Tibial nerve (tissue), 4 donors: Measurements from ENCODE around the gene TACO1. TPM values are rescaled to one million over a fixed set of nuclear protein-coding genes. Genes with fewer than 3 reads are reported as not detected.

Experiments
- DNase-seq, 2 donors: peaks; one replicate each; pipeline ENCODE4 v3.0.0-alpha.2; 2019; ENCODE audit warnings: low spot score in 2 of 2
- H3K27ac ChIP-seq, 4 donors: fragments of 200-600 bp; sonication (generic) in 3 of 4; one replicate each; pipeline ENCODE4 v1.5.1; 2017 to 2019; ENCODE audit warnings: mild to moderate bottlenecking in 1 of 4
- H3K27me3 ChIP-seq, 2 donors: fragments of 200-600 bp; sonication (generic) in 1 of 2; one replicate each; pipeline versions ENCODE4 v1.5.1 to v1.6.0; 2017 to 2019
- H3K36me3 ChIP-seq, 3 donors: fragments of 200-600 bp; sonication (generic); one replicate each; pipeline ENCODE4 v1.5.1; 2018 to 2019
- H3K4me1 ChIP-seq, 4 donors: fragments of 200-600 bp; sonication (generic) in 3 of 4; one replicate each; pipeline ENCODE4 v1.5.1; 2017 to 2019
- H3K4me3 ChIP-seq, 4 donors: fragments of 200-600 bp; sonication (generic) in 3 of 4; one replicate each; pipeline ENCODE4 v1.5.1; 2017 to 2019; ENCODE audit warnings: mild to moderate bottlenecking in 1 of 4, moderate library complexity in 1 of 4
- H3K9me3 ChIP-seq, 4 donors: fragments of 200-600 bp; sonication (generic) in 3 of 4; one replicate each; pipeline ENCODE4 v1.5.1; 2017 to 2019
- EP300 ChIP-seq, 2 donors: sonication (generic); formaldehyde crosslinking; IDR thresholded peaks; one replicate each; pipeline ENCODE4 v1.6.1; 2017; ENCODE audit warnings: antibody characterized with exemption in 2 of 2, mild to moderate bottlenecking in 1 of 2
- POLR2A ChIP-seq, 2 donors: fragments of 450-650 bp; IDR thresholded peaks; one replicate each; pipeline ENCODE4 v1.6.1; 2017; ENCODE audit warnings: antibody characterized with exemption in 2 of 2, mild to moderate bottlenecking in 2 of 2, moderate library complexity in 2 of 2
- WGBS, 2 donors: methylation state at CpG; one replicate each; pipeline ENCODE4 v1.1.5; 2018; 5-methylcytosine and 5-hydroxymethylcytosine counted together
- total RNA-seq, 4 donors: library from RNA; depleted of rRNA; stranded (reverse); fragments of >200 nt; gene quantifications; one replicate each; pipeline ENCODE4 v1.1.0, GENCODE V29; 2016
- TF ChIP-seq, protein P1 (sequence below), 5 experiments: fragments of 200-600 bp in 3 of 5; fragments of 450-650 bp in 2 of 5; sonication (generic) in 3 of 5; IDR thresholded peaks; one replicate each; pipeline ENCODE4 v1.5.1; 2016 to 2019; ENCODE audit warnings: antibody characterized with exemption in 5 of 5, mild to moderate bottlenecking in 3 of 5, moderate library complexity in 2 of 5

Gene TACO1
- total RNA-seq, 4 donors from 2014 or later = 9.8 to 18.0 (median 13.3) TPM

DNA sequence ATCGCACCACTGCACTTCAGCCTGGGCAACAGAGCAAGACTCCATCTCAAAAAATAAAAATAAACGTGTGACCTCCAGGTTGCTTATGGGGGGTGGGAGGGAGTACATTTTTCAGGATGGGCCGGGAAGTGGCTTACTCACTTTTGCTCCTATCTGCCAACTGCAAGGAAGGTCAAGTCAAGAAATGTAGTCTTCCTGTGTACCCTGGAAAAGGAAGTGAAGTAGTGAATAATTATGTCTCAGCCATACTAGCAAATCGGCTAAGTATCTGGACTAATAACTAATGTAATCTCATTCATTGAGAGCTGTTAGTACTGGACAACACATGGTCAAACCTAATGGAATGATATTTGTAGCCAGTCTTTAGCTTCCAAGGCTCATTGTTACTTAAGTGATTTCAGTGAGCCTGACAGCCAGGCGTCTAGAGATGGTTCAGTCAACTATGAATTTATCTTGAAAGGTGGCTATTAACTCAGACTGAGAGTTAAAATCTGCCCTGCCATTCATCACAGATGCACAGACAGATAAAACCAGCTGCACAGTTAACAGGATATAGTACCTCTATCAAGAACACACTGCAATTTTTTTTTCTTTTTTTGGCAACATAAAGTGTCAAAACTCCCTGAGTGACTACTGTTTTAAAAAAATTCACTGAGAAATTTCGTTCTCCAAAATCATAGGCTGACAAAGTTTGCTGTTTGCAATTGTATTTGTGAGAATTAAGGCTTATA lies 3.7 kb upstream of the TACO1 start:
- Histone ChIP-seq H3K27ac (no peak overlapping the region), H3K9me3 (no peaks in the 10 kb centered on the region), H3K4me1 (peaks cover 0 to 15% (median 12%) of the 10 kb centered on the region in 4 donors), H3K36me3 (peaks cover 0 to 27% (median 0%) of the 10 kb centered on the region in 3 donors), H3K27me3 (no peaks in the 10 kb centered on the region), H3K4me3 (no peak overlapping the region)
- DNase-seq = no peak
- 64 to 73% methylated on average over 6 of the region's 6 CpGs for WGBS, 2 donors
- TF ChIP-seq EP300 (IDR thresholded peaks at IDR 0.05) (no peak), POLR2A (IDR thresholded peaks at IDR 0.05) (no peak)
- TF ChIP-seq, protein P1, sequence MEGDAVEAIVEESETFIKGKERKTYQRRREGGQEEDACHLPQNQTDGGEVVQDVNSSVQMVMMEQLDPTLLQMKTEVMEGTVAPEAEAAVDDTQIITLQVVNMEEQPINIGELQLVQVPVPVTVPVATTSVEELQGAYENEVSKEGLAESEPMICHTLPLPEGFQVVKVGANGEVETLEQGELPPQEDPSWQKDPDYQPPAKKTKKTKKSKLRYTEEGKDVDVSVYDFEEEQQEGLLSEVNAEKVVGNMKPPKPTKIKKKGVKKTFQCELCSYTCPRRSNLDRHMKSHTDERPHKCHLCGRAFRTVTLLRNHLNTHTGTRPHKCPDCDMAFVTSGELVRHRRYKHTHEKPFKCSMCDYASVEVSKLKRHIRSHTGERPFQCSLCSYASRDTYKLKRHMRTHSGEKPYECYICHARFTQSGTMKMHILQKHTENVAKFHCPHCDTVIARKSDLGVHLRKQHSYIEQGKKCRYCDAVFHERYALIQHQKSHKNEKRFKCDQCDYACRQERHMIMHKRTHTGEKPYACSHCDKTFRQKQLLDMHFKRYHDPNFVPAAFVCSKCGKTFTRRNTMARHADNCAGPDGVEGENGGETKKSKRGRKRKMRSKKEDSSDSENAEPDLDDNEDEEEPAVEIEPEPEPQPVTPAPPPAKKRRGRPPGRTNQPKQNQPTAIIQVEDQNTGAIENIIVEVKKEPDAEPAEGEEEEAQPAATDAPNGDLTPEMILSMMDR (IDR thresholded peaks at IDR 0.05) = no peak

GRCh38 chr17:63598281-63598680 lies 2.4 kb upstream of the TACO1 start:
- 93 to 97% methylated on average over 2 of the region's 2 CpGs for WGBS, 2 donors
- peaks cover 0 to 22% (median 14%) of the 10 kb centered on the region in 4 donors for H3K4me1 ChIP-seq
- H3K27me3 ChIP-seq = no peaks in the 10 kb centered on the region
- no peaks in the 10 kb centered on the region for H3K9me3 ChIP-seq
- DNase-seq = no peak
- H3K4me3 ChIP-seq = no peak overlapping the region
- H3K36me3 ChIP-seq = peaks cover 0 to 18% (median 0%) of the 10 kb centered on the region in 3 donors
- TF ChIP-seq POLR2A (IDR thresholded peaks at IDR 0.05) (no peak), EP300 (IDR thresholded peaks at IDR 0.05) (no peak)
- TF ChIP-seq, protein P1 (IDR thresholded peaks at IDR 0.05) = no peak
- no peak overlapping the region for H3K27ac ChIP-seq

DNA sequence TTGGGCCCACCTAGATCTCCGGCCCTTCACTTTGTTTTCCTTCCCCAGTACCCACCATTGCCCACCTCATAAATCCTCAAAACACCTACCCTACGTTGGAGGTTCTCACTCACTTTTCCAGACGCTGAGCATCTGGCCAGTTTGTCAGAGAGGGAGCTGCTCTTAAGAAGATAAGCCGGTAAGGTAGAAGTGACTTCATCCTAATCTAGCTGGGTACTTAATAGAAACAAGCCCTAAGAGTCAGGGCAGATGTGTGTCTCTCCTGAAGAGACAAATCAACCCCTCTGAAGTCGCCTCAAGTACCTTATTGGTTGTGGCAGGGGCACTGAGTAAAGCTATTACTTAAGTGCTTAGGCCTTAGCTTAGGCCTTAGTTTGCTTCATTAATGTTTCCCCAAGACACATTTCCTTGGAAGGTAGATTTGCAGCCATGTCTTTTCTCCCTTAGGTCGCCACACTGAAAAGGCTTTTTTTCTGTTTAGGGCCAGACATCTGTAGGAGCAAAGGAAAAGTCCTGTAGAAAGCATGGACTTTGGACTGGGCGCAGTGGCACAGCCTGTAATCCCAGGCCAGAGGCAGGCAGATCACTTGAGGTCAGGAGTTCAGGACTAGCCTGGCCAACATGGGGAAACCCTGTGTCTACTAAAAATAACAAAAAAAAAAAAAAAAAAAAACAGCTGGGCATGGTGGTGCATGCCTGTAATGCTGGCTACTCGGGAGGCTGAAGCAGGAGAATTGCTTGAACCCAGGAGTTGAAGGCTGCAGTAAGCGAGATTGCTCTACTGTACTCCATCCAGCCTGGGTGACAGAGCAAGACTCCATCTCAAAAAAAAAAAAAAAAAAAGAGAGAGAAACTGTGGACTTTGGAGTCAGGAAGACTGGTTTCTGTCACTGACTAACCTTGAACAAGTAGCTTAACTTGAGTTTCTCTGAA lies 1.0 kb downstream of the TACO1 start:
- no peak for TF ChIP-seq EP300 (IDR thresholded peaks at IDR 0.05)
- TF ChIP-seq, protein P1 (IDR thresholded peaks at IDR 0.05) = no peak
- no peak for TF ChIP-seq POLR2A (IDR thresholded peaks at IDR 0.05)
- peak overlapping the region; percentile 68 to 95 (median 90) for H3K27ac ChIP-seq
- peak overlapping the region; percentile 74 to 100 (median 91) for H3K4me3 ChIP-seq
- no peak for DNase-seq
- no peaks in the 10 kb centered on the region for H3K27me3 ChIP-seq
- peaks cover 0 to 22% (median 14%) of the 10 kb centered on the region in 4 donors for H3K4me1 ChIP-seq
- no peaks in the 10 kb centered on the region for H3K9me3 ChIP-seq
- peaks cover 0 to 36% (median 8%) of the 10 kb centered on the region in 3 donors for H3K36me3 ChIP-seq
- WGBS, 2 donors = 48 to 54% methylated on average over 9 of the region's 9 CpGs

DNA sequence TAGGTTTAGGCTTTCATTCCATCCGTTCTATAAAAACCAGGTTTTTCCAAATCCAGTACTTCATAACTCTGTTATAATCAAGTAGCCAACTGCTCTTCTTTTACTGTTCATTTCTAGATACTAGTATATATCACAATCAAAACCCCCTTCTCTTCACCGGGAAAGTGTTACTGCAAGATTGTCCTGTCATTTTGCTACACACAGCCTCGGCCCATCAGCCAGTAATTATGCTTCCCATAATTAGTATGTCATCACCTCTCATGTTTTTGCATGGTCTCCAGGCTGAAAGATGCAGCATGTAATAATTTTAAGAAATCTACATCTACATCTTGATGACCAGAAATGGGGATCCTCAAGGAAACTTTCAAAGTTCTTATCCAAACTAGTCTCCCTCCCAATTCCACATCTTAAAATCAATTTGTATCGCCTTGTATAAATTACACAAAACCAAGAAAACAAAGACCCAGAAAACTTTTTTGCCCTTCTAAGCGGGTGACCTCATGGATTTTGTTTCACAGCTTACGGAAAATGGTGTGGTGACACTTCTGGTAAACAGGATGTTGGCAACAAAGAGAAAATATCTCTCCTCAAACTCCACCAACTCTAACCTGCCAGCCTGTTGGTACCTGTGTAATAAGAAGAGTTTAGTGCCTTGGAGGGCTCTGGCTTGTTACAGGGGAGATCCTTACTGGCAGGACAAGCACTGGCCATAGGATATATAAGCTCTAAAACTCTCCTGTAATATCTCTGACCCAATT lies 9.3 kb downstream of the TACO1 start:
- no peak for DNase-seq
- Histone ChIP-seq H3K9me3 (no peaks in the 10 kb centered on the region), H3K4me1 (peaks cover 0 to 5% (median 0%) of the 10 kb centered on the region in 4 donors), H3K27ac (no peak overlapping the region), H3K27me3 (no peaks in the 10 kb centered on the region), H3K36me3 (peaks cover 5 to 64% (median 16%) of the 10 kb centered on the region in 3 donors), H3K4me3 (no peak overlapping the region)
- 77 to 83% methylated on average over 6 of the region's 6 CpGs for WGBS, 2 donors
- TF ChIP-seq POLR2A (IDR thresholded peaks at IDR 0.05) (no peak), EP300 (IDR thresholded peaks at IDR 0.05) (no peak)
- TF ChIP-seq, protein P1 (IDR thresholded peaks at IDR 0.05) = no peak
